Lung (tissue), 12 donors: ENCODE results near the gene GNS. TPM values are rescaled to one million over a fixed set of nuclear protein-coding genes. Genes with fewer than 3 reads are reported as not detected.
A peak's percentile ranks its signal among the peaks of the same experiment; 100 is the strongest.

Source experiments
- ATAC-seq: fragments of 200-7000 bp; cut with Tn5 transposase; one replicate; pipeline ENCODE4 v1.9.1; 2020; ENCODE audit warnings: moderate number of reproducible peaks; ENCODE audit not compliant: insufficient read depth, low FRiP score
- DNase-seq, 3 donors: peaks; one replicate each; pipeline ENCODE4 v3.0.0-alpha.2; 2013 to 2017
- H3K27ac ChIP-seq, 2 donors: one replicate each; pipeline ENCODE4 v1.5.1; 2013; ENCODE audit warnings: mild to moderate bottlenecking in 2 of 2, moderate library complexity in 2 of 2, control low read depth in 1 of 2, inconsistent platforms in 1 of 2, low read depth in 1 of 2, low read length in 1 of 2
- H3K27me3 ChIP-seq, 3 donors: one replicate each; pipeline ENCODE4 v1.5.1; 2013; ENCODE audit warnings: low read length in 2 of 3; ENCODE audit not compliant: control insufficient read depth in 3 of 3, insufficient read depth in 3 of 3
- H3K36me3 ChIP-seq, 4 donors: one replicate each; pipeline ENCODE4 v1.5.1; 2013; ENCODE audit warnings: low read length in 4 of 4, mild to moderate bottlenecking in 1 of 4, moderate library complexity in 1 of 4; ENCODE audit not compliant: control insufficient read depth in 4 of 4, insufficient read depth in 4 of 4
- H3K4me1 ChIP-seq, 5 donors: one replicate each; pipeline ENCODE4 v1.5.1; 2013; ENCODE audit warnings: low read length in 5 of 5, mild to moderate bottlenecking in 2 of 5, moderate library complexity in 1 of 5; ENCODE audit not compliant: control insufficient read depth in 5 of 5, insufficient read depth in 5 of 5
- H3K4me3 ChIP-seq: one replicate; pipeline ENCODE4 v1.5.1; 2013; ENCODE audit warnings: mild to moderate bottlenecking, control low read depth, moderate library complexity
- H3K9ac ChIP-seq, 2 donors: one replicate each; pipeline ENCODE4 v1.5.1; 2013; ENCODE audit warnings: low read length in 2 of 2, control low read depth in 1 of 2; ENCODE audit not compliant: insufficient read depth in 1 of 2
- H3K9me3 ChIP-seq, 4 donors: one replicate each; pipeline ENCODE4 v1.5.1; 2013; ENCODE audit warnings: low read length in 3 of 4, mild to moderate bottlenecking in 1 of 4, moderate library complexity in 1 of 4; ENCODE audit not compliant: control insufficient read depth in 4 of 4, insufficient read depth in 3 of 4
- CTCF ChIP-seq: IDR thresholded peaks from 2 replicates; pipeline ENCODE4 v1.5.1; 2012; ENCODE audit warnings: mild to moderate bottlenecking; ENCODE audit errors: control extremely low read depth, extremely low read depth
- WGBS, 2 donors: extraction: QIAGEN DNeasy Blood & Tissue Kit; methylation state at CpG; one replicate each; pipeline ENCODE4 v1.1.7; 2013; 5-methylcytosine and 5-hydroxymethylcytosine counted together
- polyA plus RNA-seq, 2 donors: library from polyadenylated mRNA; stranded (reverse); fragments of 200-250 nt; gene quantifications; one replicate each; pipeline ENCODE4 v1.2.1, GENCODE V29; 2013
- total RNA-seq, 2 donors: library from RNA; depleted of rRNA in 1 of 2; stranded (reverse); fragments of >200 nt in 1 of 2; gene quantifications; one replicate each; pipeline ENCODE4 v1.2.1, GENCODE V29; 2014 to 2021
- donor health status: control.
- donor health status: control.
- donor health status: Bipolar disorder and iron deficiency.
- donor health status: healthy.
- donor health status: DM: yes; HTN: yes; CAD: no.

GNS gene
- total and polyA plus RNA-seq, 4 donors = 27.6 to 149 (median 139) TPM

DNA sequence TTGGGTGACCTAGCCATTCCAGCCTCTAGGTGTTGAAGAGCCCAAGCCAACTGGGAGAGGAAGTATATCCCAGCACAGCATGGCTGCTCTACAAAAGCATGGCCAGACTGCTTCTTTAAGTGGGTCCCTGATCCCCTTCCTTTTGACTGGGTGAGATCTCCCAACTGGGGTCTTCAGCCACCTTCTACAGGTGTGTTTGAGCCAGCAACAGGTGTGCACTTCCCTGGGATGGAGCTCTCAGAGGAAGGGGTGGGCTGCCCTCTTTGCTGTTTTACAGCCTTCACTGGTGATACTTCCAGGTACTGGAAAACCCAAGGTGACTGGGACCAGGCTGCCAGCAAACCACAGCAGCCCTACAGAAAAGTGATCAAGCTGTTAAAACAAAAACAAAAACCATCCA lies 14.2 kb upstream of the GNS start:
- Histone ChIP-seq H3K4me3 (no peak overlapping the region), H3K27me3 (no peaks in the 10 kb centered on the region), H3K4me1 (no peaks in the 10 kb centered on the region), H3K9me3 (peaks cover 0 to 3% (median 0%) of the 10 kb centered on the region in 4 donors), H3K9ac (no peak overlapping the region), H3K36me3 (peaks cover 0 to 3% (median 0%) of the 10 kb centered on the region in 4 donors), H3K27ac (no peak overlapping the region)
- TF ChIP-seq CTCF = no peak
- no peak for ATAC-seq
- no peak for DNase-seq

- 87 to 100% methylated on average over 3 of the region's 3 CpGs for WGBS, 2 donors
- no peak for TF ChIP-seq CTCF
- no peak overlapping the region for H3K9ac ChIP-seq
- DNase-seq = no peak
- H3K36me3 ChIP-seq = peaks cover 0 to 3% (median 0%) of the 10 kb centered on the region in 4 donors
- H3K27ac ChIP-seq = no peak overlapping the region
- no peaks in the 10 kb centered on the region for H3K4me1 ChIP-seq
- no peak overlapping the region for H3K4me3 ChIP-seq
- no peaks in the 10 kb centered on the region for H3K27me3 ChIP-seq
- no peak for ATAC-seq
- no peaks in the 10 kb centered on the region for H3K9me3 ChIP-seq
Observed at GRCh38 chr12:64767495-64767894, 8.3 kb upstream of the GNS start.

GRCh38 chr12:64760808-64761573 lies 1.8 kb upstream of the GNS start:
- no peak for DNase-seq
- Histone ChIP-seq H3K9ac (no peak overlapping the region), H3K27me3 (no peaks in the 10 kb centered on the region), H3K4me1 (peaks cover 0 to 9% (median 4%) of the 10 kb centered on the region in 5 donors), H3K9me3 (no peaks in the 10 kb centered on the region), H3K27ac (no peak overlapping the region), H3K4me3 (no peak overlapping the region), H3K36me3 (peaks cover 0 to 4% (median 0%) of the 10 kb centered on the region in 4 donors)
- WGBS, 2 donors = 64 to 87% methylated on average over 6 of the region's 6 CpGs
- TF ChIP-seq CTCF = no peak
- no peak for ATAC-seq

GRCh38 chr12:64757771-64758170 lies 1.4 kb downstream of the GNS start:
- Histone ChIP-seq H3K27me3 (no peaks in the 10 kb centered on the region), H3K27ac (peak overlapping the region in 1 of 2 donors; percentile 85), H3K36me3 (peaks cover 0 to 6% (median 4%) of the 10 kb centered on the region in 4 donors), H3K9ac (no peak overlapping the region), H3K9me3 (no peaks in the 10 kb centered on the region), H3K4me3 (no peak overlapping the region), H3K4me1 (peaks cover 0 to 9% (median 5%) of the 10 kb centered on the region in 5 donors)
- ATAC-seq (no peak), DNase-seq (no peak)
- 35 to 46% methylated on average over 3 of the region's 3 CpGs for WGBS, 2 donors
- no peak for TF ChIP-seq CTCF
